Right lobe of liver (tissue), 6 donors: ENCODE measurements around the gene CDC25B. TPM values are rescaled to one million over a fixed set of nuclear protein-coding genes. Genes with fewer than 3 reads are reported as not detected.
"Not testable (repeated sequence)": the region's sequence is repeated elsewhere in the genome, so short reads cannot be mapped to it uniquely, and the experiment has no call there.

ENCODE experiments used
- ATAC-seq, 4 donors: fragments of 200-7000 bp; cut with Tn5 transposase; one replicate each; pipeline ENCODE4 v1.9.1; 2020; ENCODE audit warnings: mild to moderate bottlenecking in 4 of 4, moderate library complexity in 4 of 4
- DNase-seq, 3 donors: peaks; one replicate each; pipeline ENCODE4 v3.0.0-alpha.2; 2020
- H3K27ac ChIP-seq, 3 donors: fragments of 200-600 bp; one replicate each; pipeline ENCODE4 v1.8.0; 2022
- H3K27me3 ChIP-seq, 2 donors: fragments of 200-600 bp; one replicate each; pipeline ENCODE4 v1.8.0; 2022
- H3K36me3 ChIP-seq, 4 donors: fragments of 200-600 bp; sonication (generic) in 1 of 4; one replicate each; pipeline versions ENCODE4 v1.5.1 to v1.8.0; 2017 to 2022; ENCODE audit warnings: control low read depth in 1 of 4
- H3K4me1 ChIP-seq, 4 donors: fragments of 200-600 bp; sonication (generic) in 1 of 4; one replicate each; pipeline versions ENCODE4 v1.5.1 to v1.8.0; 2017 to 2022; ENCODE audit warnings: control low read depth in 1 of 4
- H3K4me3 ChIP-seq, 3 donors: fragments of 200-600 bp; one replicate each; pipeline ENCODE4 v1.8.0; 2022
- H3K9me3 ChIP-seq, 4 donors: fragments of 200-600 bp; sonication (generic) in 1 of 4; one replicate each; pipeline versions ENCODE4 v1.5.1 to v1.8.0; 2017 to 2022; ENCODE audit warnings: control low read depth in 1 of 4
- CTCF ChIP-seq, 4 donors: fragments of 200-600 bp in 3 of 4; fragments of 450-650 bp in 1 of 4; IDR thresholded peaks; one replicate each; pipeline versions ENCODE4 v1.5.1 to v1.8.0; 2016 to 2022; ENCODE audit warnings: antibody characterized with exemption in 4 of 4, mild to moderate bottlenecking in 2 of 4
- POLR2A ChIP-seq: fragments of 450-650 bp; IDR thresholded peaks from one replicate; pipeline ENCODE4 v1.6.1; 2017; ENCODE audit warnings: antibody characterized with exemption, mild to moderate bottlenecking
- WGBS: methylation state at CpG from one replicate; pipeline ENCODE4 v1.1.6; 2018; ENCODE audit warnings: low coverage, low lambda C conversion rate; ENCODE audit not compliant: insufficient coverage; ENCODE audit errors: missing lambda C conversion rate; 5-methylcytosine and 5-hydroxymethylcytosine counted together
- intact Hi-C, 2 donors: fragments of 100-400 bp; cut with DNase I; formaldehyde crosslinking; loops; one replicate each; pipeline versions ENCODE4 v1.11.2 to v1.14.1; 2022
- total RNA-seq, 6 experiments: library from RNA; depleted of rRNA in 2 of 6; stranded (reverse); fragments of >200 nt in 2 of 6; fragmentation: NEBNext Ultra II Directional in 3 of 6; extraction: Animal tissue kit (Norgen Biotek cat#: 25700) in 3 of 6; gene quantifications; one replicate each; pipeline versions ENCODE4 v1.1.0 to v1.2.4, GENCODE V29; 2016 to 2023
- donor health status: DM: no; HTN: yes; CAD: no.
- donor health status: DM: no; HTN: no; CAD: no.
- donor health status: DM: no; HTN: no; CAD: no.
- donor health status: DM: no; HTN: yes; CAD: no.
- donor health status: DM: no; HTN: yes; CAD: no.

CDC25B gene
- total RNA-seq, 6 experiments from 2014 or later = 10.9 to 28.7 (median 16.5) TPM

GRCh38 chr20:3842348-3842930, 46.3 kb downstream of the CDC25B start:
- Histone ChIP-seq H3K27me3 (no peaks in the 10 kb centered on the region), H3K27ac (no peak overlapping the region), H3K4me1 (no peaks in the 10 kb centered on the region), H3K9me3 (no peaks in the 10 kb centered on the region), H3K4me3 (no peak overlapping the region), H3K36me3 (no peaks in the 10 kb centered on the region)
- WGBS = 80% methylated on average over 4 of the region's 7 CpGs
- no peak for DNase-seq
- ATAC-seq = no peak
- intact Hi-C loops = no loop called here
- TF ChIP-seq CTCF (IDR thresholded peaks at IDR 0.05) (no peak), POLR2A (no peak)

GRCh38 chr20:3843490-3843889, 47.4 kb downstream of the CDC25B start:
- no peak overlapping the region for H3K27ac ChIP-seq
- DNase-seq (no peak), ATAC-seq (no peak)
- no peaks in the 10 kb centered on the region for H3K9me3 ChIP-seq
- no peak overlapping the region for H3K4me3 ChIP-seq
- H3K27me3 ChIP-seq = no peaks in the 10 kb centered on the region
- 30% methylated on average over 4 of the region's 5 CpGs for WGBS
- H3K4me1 ChIP-seq = peaks cover 0 to 4% (median 0%) of the 10 kb centered on the region in 4 donors
- TF ChIP-seq CTCF (IDR thresholded peaks at IDR 0.05) (no peak), POLR2A (no peak)
- H3K36me3 ChIP-seq = no peaks in the 10 kb centered on the region
- intact Hi-C loops = no loop called here

- H3K4me1 ChIP-seq, ATAC-seq, intact Hi-C loops: not testable (repeated sequence)
These were observed 48.0 kb downstream of the CDC25B start for GRCh38 chr20:3843990-3844619.

GRCh38 chr20:3846378-3846739, 50.2 kb downstream of the CDC25B start:
- H3K27ac ChIP-seq = peak overlapping the region; percentile 90 to 94 (median 93)
- no peak for TF ChIP-seq POLR2A
- no peak for TF ChIP-seq CTCF (IDR thresholded peaks at IDR 0.05)
- intact Hi-C loops = no loop called here
- no peak for ATAC-seq
- no peak for DNase-seq
- H3K4me1 ChIP-seq = peaks cover 0 to 4% (median 0%) of the 10 kb centered on the region in 4 donors
- H3K36me3 ChIP-seq = no peaks in the 10 kb centered on the region
- peak overlapping the region; percentile 70 to 100 (median 81) for H3K4me3 ChIP-seq
- H3K27me3 ChIP-seq = no peaks in the 10 kb centered on the region
- 0% methylated on average over 7 of the region's 22 CpGs for WGBS
- H3K9me3 ChIP-seq = no peaks in the 10 kb centered on the region

More at GRCh38 chr20:3843990-3844619, 48.0 kb downstream of the CDC25B start:
- H3K36me3 ChIP-seq, H3K9me3 ChIP-seq, DNase-seq, H3K27me3 ChIP-seq, H3K4me3 ChIP-seq, H3K27ac ChIP-seq: not testable (repeated sequence)
- 95% methylated on average over 4 of the region's 9 CpGs for WGBS

- Histone ChIP-seq H3K27me3 (no peaks in the 10 kb centered on the region), H3K4me1 (peaks cover 0 to 4% (median 0%) of the 10 kb centered on the region in 4 donors), H3K27ac (peak within 1 kb of the TSS; percentile 90 to 94 (median 93)), H3K9me3 (no peaks in the 10 kb centered on the region), H3K36me3 (no peaks in the 10 kb centered on the region), H3K4me3 (peak within 1 kb of the TSS; percentile 70 to 100 (median 81))
- TF ChIP-seq CTCF (IDR thresholded peaks at IDR 0.05) (peak in 1 of 4 donors; percentile 10), POLR2A (peak; percentile 91)
- peak; percentile 96 to 98 (median 98) for ATAC-seq
- peak; percentile 93 to 94 (median 93) for DNase-seq
- intact Hi-C loops = no loop called here
- WGBS = no CpG with 5 or more reads among the region's 72 CpGs
These were observed 50.8 kb downstream of the CDC25B start, which contains the start of gene MAVS for GRCh38 chr20:3846740-3847428. Gene MAVS, plus strand, starts transcription at chr20:3846834. Its CDS starts 7,791 bp downstream, at chr20:3854625.
